ENCODE data around the gene DHRS7B. TPM values are rescaled to one million over a fixed set of nuclear protein-coding genes. Genes with fewer than 3 reads are reported as not detected.

DHRS7B gene
- polyA plus RNA-seq, 1 donor from 2014 or later = 35.8 TPM

GRCh38 chr17:21169496-21169895 is 42.7 kb downstream of the DHRS7B start:
- no peaks in the 10 kb centered on the region for H3K27me3 ChIP-seq (ENCODE audit: insufficient read depth, low read depth, low read length)
- no peak overlapping the region for H3K4me3 ChIP-seq (ENCODE audit: low read length)
- no peaks in the 10 kb centered on the region for H3K36me3 ChIP-seq (ENCODE audit: insufficient read depth, low read length)
- H3F3A ChIP-seq (ENCODE audit: insufficient read depth, low read length, poor library complexity, severe bottlenecking) = no peaks in the 10 kb centered on the region
- H3K9ac ChIP-seq (ENCODE audit: low read length) = no peak overlapping the region
- no peak overlapping the region for H2AFZ ChIP-seq (ENCODE audit: low read depth, low read length)
- H3K9me3 ChIP-seq (ENCODE audit: low read length) = no peaks in the 10 kb centered on the region
- no peak overlapping the region for H3K27ac ChIP-seq (ENCODE audit: low read length)
- H3K9me2 ChIP-seq (ENCODE audit: insufficient read depth, low read length) = no peaks in the 10 kb centered on the region
- no peak for TF ChIP-seq MXI1 (conservative IDR thresholded peaks at IDR 0.05; ENCODE audit: poor library complexity, severe bottlenecking)
- no peak for TF ChIP-seq RAD21 (conservative IDR thresholded peaks at IDR 0.05)
- no peak for TF ChIP-seq SMC3 (conservative IDR thresholded peaks at IDR 0.05; ENCODE audit: poor library complexity)
- TF ChIP-seq POLR2AphosphoS5 (IDR thresholded peaks at IDR 0.05) = no peak
- no peak for TF ChIP-seq EZH2 (IDR thresholded peaks at IDR 0.05; ENCODE audit: borderline replicate concordance, insufficient read depth, low read length, poor library complexity, severe bottlenecking)
- no peak for TF ChIP-seq EP300 (conservative IDR thresholded peaks at IDR 0.05; ENCODE audit: poor library complexity, severe bottlenecking)
- TF ChIP-seq, protein P1, sequence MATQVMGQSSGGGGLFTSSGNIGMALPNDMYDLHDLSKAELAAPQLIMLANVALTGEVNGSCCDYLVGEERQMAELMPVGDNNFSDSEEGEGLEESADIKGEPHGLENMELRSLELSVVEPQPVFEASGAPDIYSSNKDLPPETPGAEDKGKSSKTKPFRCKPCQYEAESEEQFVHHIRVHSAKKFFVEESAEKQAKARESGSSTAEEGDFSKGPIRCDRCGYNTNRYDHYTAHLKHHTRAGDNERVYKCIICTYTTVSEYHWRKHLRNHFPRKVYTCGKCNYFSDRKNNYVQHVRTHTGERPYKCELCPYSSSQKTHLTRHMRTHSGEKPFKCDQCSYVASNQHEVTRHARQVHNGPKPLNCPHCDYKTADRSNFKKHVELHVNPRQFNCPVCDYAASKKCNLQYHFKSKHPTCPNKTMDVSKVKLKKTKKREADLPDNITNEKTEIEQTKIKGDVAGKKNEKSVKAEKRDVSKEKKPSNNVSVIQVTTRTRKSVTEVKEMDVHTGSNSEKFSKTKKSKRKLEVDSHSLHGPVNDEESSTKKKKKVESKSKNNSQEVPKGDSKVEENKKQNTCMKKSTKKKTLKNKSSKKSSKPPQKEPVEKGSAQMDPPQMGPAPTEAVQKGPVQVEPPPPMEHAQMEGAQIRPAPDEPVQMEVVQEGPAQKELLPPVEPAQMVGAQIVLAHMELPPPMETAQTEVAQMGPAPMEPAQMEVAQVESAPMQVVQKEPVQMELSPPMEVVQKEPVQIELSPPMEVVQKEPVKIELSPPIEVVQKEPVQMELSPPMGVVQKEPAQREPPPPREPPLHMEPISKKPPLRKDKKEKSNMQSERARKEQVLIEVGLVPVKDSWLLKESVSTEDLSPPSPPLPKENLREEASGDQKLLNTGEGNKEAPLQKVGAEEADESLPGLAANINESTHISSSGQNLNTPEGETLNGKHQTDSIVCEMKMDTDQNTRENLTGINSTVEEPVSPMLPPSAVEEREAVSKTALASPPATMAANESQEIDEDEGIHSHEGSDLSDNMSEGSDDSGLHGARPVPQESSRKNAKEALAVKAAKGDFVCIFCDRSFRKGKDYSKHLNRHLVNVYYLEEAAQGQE (IDR thresholded peaks at IDR 0.05; ENCODE audit: borderline replicate concordance) = no peak
- no peak for TF ChIP-seq TAF1 (IDR thresholded peaks at IDR 0.05; ENCODE audit: low read depth)
- no peak overlapping the region for H3K4me2 ChIP-seq (ENCODE audit: low read length)
- H3K79me2 ChIP-seq (replicated peaks; ENCODE audit: insufficient read depth, low read length) = no peaks in the 10 kb centered on the region
- H4K20me1 ChIP-seq (ENCODE audit: insufficient read depth) = no peaks in the 10 kb centered on the region

DNA sequence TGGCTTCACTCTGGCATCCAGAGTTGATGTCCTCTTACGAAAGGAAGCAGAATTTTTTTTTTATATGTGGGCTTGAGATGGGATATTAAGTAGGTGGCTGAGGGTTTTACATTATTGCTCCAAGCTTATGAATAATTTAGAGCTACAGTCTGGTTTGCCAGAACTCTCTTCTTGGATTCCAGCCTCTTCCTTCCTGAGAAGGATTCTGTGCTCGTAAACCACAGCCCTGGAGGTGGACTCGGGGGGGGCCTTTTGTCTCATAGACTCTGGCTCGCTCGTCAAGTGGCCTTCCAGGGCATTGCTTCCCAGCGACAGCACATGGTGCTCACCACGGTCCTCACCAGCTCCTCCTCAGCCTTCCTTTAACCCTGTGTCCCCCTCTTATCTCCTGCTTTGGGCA is 44.0 kb downstream of the DHRS7B start:
- no peaks in the 10 kb centered on the region for H4K20me1 ChIP-seq (ENCODE audit: insufficient read depth)
- H3K79me2 ChIP-seq (replicated peaks; ENCODE audit: insufficient read depth, low read length) = no peaks in the 10 kb centered on the region
- no peaks in the 10 kb centered on the region for H3K9me2 ChIP-seq (ENCODE audit: insufficient read depth, low read length)
- TF ChIP-seq POLR2AphosphoS5 (IDR thresholded peaks at IDR 0.05) = no peak
- TF ChIP-seq EZH2 (IDR thresholded peaks at IDR 0.05; ENCODE audit: borderline replicate concordance, insufficient read depth, low read length, poor library complexity, severe bottlenecking) = no peak
- no peak for TF ChIP-seq MXI1 (conservative IDR thresholded peaks at IDR 0.05; ENCODE audit: poor library complexity, severe bottlenecking)
- TF ChIP-seq RAD21 (conservative IDR thresholded peaks at IDR 0.05) = no peak
- TF ChIP-seq, protein P1 (IDR thresholded peaks at IDR 0.05; ENCODE audit: borderline replicate concordance) = no peak
- no peak for TF ChIP-seq TAF1 (IDR thresholded peaks at IDR 0.05; ENCODE audit: low read depth)
- TF ChIP-seq EP300 (conservative IDR thresholded peaks at IDR 0.05; ENCODE audit: poor library complexity, severe bottlenecking) = no peak
- no peak for TF ChIP-seq SMC3 (conservative IDR thresholded peaks at IDR 0.05; ENCODE audit: poor library complexity)
- TF ChIP-seq, protein P2, sequence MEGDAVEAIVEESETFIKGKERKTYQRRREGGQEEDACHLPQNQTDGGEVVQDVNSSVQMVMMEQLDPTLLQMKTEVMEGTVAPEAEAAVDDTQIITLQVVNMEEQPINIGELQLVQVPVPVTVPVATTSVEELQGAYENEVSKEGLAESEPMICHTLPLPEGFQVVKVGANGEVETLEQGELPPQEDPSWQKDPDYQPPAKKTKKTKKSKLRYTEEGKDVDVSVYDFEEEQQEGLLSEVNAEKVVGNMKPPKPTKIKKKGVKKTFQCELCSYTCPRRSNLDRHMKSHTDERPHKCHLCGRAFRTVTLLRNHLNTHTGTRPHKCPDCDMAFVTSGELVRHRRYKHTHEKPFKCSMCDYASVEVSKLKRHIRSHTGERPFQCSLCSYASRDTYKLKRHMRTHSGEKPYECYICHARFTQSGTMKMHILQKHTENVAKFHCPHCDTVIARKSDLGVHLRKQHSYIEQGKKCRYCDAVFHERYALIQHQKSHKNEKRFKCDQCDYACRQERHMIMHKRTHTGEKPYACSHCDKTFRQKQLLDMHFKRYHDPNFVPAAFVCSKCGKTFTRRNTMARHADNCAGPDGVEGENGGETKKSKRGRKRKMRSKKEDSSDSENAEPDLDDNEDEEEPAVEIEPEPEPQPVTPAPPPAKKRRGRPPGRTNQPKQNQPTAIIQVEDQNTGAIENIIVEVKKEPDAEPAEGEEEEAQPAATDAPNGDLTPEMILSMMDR (IDR thresholded peaks at IDR 0.05; ENCODE audit: poor library complexity, severe bottlenecking) = no peak
- H3K9me3 ChIP-seq (ENCODE audit: low read length) = no peaks in the 10 kb centered on the region
- H2AFZ ChIP-seq (ENCODE audit: low read depth, low read length) = no peak overlapping the region
- H3K27ac ChIP-seq (ENCODE audit: low read length) = no peak overlapping the region
- H3K27me3 ChIP-seq (ENCODE audit: insufficient read depth, low read depth, low read length) = no peaks in the 10 kb centered on the region
- H3K36me3 ChIP-seq (ENCODE audit: insufficient read depth, low read length) = no peaks in the 10 kb centered on the region
- no peak overlapping the region for H3K4me3 ChIP-seq (ENCODE audit: low read length)
- H3F3A ChIP-seq (ENCODE audit: insufficient read depth, low read length, poor library complexity, severe bottlenecking) = no peaks in the 10 kb centered on the region
- H3K9ac ChIP-seq (ENCODE audit: low read length) = no peak overlapping the region
- H3K4me2 ChIP-seq (ENCODE audit: low read length) = no peak overlapping the region
